ENCODE measurements around the gene PPP6R1. TPM values are rescaled to one million over a fixed set of nuclear protein-coding genes. Genes with fewer than 3 reads are reported as not detected.
A peak's percentile ranks its signal among the peaks of the same experiment; 100 is the strongest.

Gene PPP6R1
- polyA plus RNA-seq, 1 of the 3 experiments (the other 2 are of a cell fraction) = 47.8 TPM

DNA sequence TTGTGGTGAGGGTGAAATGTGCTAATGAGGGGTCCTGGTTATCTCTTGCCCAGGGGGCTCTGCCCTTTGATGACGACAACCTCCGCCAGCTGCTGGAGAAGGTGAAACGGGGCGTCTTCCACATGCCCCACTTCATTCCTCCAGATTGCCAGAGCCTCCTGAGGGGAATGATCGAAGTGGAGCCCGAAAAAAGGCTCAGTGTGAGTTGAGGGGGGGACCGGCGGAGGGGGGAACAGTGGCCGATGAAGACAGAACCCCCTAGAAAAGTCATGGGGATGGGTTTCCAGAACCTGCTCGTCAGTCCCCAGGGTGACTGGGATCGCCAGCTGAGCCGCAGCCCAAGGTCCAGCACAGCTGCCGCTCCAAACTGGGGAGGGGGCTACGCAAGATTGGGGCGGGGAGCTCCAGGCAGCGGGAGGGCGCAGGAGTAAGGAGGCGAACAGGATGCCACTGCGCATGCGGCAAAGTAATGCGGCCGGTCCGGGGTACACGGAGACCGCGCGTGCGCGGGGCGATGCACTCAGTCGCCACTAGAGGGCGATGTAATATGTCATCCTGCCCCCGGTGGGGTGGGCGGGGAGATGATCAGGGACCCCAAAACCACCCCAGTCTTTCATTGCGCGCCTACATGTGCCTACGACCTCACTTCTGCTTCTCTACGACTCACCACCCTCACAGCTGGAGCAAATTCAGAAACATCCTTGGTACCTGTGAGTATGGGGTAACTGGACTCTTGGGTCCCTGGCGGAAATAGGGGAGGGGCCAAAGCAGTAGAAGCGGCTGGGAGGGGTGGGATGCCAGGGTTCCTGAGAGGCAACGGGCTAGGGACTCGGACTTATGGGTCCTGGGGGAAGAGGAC is 42.9 kb upstream of the PPP6R1 start (continued):
- TF ChIP-seq, protein P1, sequence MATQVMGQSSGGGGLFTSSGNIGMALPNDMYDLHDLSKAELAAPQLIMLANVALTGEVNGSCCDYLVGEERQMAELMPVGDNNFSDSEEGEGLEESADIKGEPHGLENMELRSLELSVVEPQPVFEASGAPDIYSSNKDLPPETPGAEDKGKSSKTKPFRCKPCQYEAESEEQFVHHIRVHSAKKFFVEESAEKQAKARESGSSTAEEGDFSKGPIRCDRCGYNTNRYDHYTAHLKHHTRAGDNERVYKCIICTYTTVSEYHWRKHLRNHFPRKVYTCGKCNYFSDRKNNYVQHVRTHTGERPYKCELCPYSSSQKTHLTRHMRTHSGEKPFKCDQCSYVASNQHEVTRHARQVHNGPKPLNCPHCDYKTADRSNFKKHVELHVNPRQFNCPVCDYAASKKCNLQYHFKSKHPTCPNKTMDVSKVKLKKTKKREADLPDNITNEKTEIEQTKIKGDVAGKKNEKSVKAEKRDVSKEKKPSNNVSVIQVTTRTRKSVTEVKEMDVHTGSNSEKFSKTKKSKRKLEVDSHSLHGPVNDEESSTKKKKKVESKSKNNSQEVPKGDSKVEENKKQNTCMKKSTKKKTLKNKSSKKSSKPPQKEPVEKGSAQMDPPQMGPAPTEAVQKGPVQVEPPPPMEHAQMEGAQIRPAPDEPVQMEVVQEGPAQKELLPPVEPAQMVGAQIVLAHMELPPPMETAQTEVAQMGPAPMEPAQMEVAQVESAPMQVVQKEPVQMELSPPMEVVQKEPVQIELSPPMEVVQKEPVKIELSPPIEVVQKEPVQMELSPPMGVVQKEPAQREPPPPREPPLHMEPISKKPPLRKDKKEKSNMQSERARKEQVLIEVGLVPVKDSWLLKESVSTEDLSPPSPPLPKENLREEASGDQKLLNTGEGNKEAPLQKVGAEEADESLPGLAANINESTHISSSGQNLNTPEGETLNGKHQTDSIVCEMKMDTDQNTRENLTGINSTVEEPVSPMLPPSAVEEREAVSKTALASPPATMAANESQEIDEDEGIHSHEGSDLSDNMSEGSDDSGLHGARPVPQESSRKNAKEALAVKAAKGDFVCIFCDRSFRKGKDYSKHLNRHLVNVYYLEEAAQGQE (IDR thresholded peaks at IDR 0.05; ENCODE audit: low read depth, low read length) = no peak
- no peak for TF ChIP-seq FOSL2 (IDR thresholded peaks at IDR 0.05; ENCODE audit: borderline replicate concordance, low read depth)
- peak; percentile 79 for TF ChIP-seq SMC3 (IDR thresholded peaks at IDR 0.05; ENCODE audit: low read depth, low read length)

DNA sequence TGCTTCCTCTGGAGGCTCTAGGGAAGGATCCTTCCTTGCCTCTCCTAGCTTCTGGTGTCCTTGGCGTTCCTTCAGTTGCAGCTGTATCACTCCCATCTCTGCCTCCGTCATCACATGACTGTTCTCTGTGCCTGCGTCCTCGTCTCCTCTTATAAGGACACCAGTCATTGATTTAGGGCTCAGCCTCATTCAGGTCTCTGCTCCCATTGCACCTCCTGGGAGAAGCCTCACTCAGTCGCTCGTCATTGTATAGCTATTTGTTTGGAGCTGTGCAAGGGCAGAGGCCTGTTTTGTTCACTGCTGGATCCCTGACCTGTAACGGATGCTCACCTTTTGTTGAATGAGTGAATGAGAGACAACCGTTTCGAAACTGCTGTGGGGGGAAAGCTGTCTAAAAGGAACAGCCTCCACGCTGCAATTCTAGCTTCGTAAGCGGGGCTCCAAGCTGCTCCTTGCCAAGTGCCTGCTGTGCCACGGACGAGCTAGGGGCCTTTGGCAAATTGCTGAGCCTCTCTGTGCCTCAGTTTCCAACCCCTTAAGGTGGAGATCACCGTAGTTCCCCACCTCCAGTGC is 42.2 kb upstream of the PPP6R1 start:
- peak overlapping the region; percentile 68; the same call in 1 of the 2 replicates for H2AFZ ChIP-seq (ENCODE audit: low read depth)
- ChIA-PET POLR2A (interaction anchor here (1.7 to 2.1 kb wide), 2 partner anchors 9 to 106 kb away, joined by 4 to 8 read pairs; partner anchors contain the start of gene UBE2S), CTCF (interaction anchor here (0.6 to 3.3 kb wide), 52 partner anchors 9 to 331 kb away, joined by 3 to 46 read pairs (median 5); partner anchors contain the start of genes COX6B2, GARIN5B, HSPBP1 and PPP6R1)

DNA sequence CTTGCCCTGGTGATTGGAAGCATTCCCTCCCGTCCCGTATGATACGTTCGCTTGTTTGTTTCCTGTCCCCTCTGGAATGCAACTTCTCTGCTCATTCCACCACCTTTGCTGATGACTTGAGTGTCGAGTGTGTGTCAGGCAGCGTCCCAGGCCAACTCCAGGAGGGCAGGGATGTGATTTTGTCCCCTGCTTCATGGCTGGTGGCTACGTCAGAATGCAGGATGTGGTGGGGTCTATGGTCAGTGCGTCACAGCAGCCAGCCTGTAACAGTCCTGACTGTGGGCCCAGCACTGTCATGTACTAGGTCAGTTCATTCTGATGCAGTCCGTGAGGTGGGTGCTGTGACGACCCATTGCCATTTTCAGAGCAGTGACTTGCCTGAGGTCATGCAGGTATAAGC is 41.2 kb upstream of the PPP6R1 start:
- no peak for DNase-seq
- CTCF ChIA-PET = interaction anchor here (1.1 kb wide), 1 partner anchor 110 kb away, joined by 4 read pairs; no protein-coding TSS in a partner anchor
- Histone ChIP-seq H3K36me3 (replicated peaks in 1 of 2; ENCODE audit: control insufficient read depth in 1 of 2, insufficient read depth in 2 of 2, low read length in 1 of 2) (peaks cover 3 to 24% of the 10 kb centered on the region in 2 experiments), H3K27me3 (ENCODE audit: insufficient read depth) (no peaks in the 10 kb centered on the region), H3K4me2 (no peak overlapping the region), H3K4me3 (ENCODE audit: low read depth in 2 of 2, low read length in 1 of 2) (no peak overlapping the region), H3K27ac (ENCODE audit: low read depth in 2 of 2, low read length in 1 of 2) (no peak overlapping the region), H3K79me2 (ENCODE audit: insufficient read depth) (no peaks in the 10 kb centered on the region), H3F3A (replicated peaks; ENCODE audit: insufficient read depth) (no peaks in the 10 kb centered on the region), H3K9me3 (no peaks in the 10 kb centered on the region), H3K4me1 (ENCODE audit: control insufficient read depth in 1 of 2, insufficient read depth in 2 of 2, low read depth in 1 of 2, low read length in 1 of 2) (peaks cover 0 to 8% of the 10 kb centered on the region in 2 experiments; a peak in 1 of 4 replicates), H3K9ac (no peak overlapping the region), H2AFZ (ENCODE audit: low read depth) (no peak overlapping the region), H4K20me1 (ENCODE audit: insufficient read depth) (no peaks in the 10 kb centered on the region), H3K9me2 (no peaks in the 10 kb centered on the region)
- POLR2A ChIA-PET = no interaction called here
- 97% methylated on average over 10 of the region's 10 CpGs for WGBS (ENCODE audit: low lambda C conversion rate)
- TF ChIP-seq RXRA (IDR thresholded peaks at IDR 0.05; ENCODE audit: borderline replicate concordance, low read depth) (no peak), EZH2phosphoT487 (IDR thresholded peaks at IDR 0.05; ENCODE audit: borderline replicate concordance, low read depth) (no peak), GATA2 (CRISPR knock-in tag; IDR thresholded peaks at IDR 0.05) (no peak), SMC3 (IDR thresholded peaks at IDR 0.05; ENCODE audit: low read depth, low read length) (no peak), RAD21 (IDR thresholded peaks at IDR 0.05; ENCODE audit: low read length) (no peak), JUND (IDR thresholded peaks at IDR 0.05) (no peak), RCOR1 (IDR thresholded peaks at IDR 0.05; ENCODE audit: low read length) (no peak)
- TF ChIP-seq, protein P2, sequence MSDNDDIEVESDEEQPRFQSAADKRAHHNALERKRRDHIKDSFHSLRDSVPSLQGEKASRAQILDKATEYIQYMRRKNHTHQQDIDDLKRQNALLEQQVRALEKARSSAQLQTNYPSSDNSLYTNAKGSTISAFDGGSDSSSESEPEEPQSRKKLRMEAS (IDR thresholded peaks at IDR 0.05; ENCODE audit: low read depth) = no peak
- TF ChIP-seq, protein P3, sequence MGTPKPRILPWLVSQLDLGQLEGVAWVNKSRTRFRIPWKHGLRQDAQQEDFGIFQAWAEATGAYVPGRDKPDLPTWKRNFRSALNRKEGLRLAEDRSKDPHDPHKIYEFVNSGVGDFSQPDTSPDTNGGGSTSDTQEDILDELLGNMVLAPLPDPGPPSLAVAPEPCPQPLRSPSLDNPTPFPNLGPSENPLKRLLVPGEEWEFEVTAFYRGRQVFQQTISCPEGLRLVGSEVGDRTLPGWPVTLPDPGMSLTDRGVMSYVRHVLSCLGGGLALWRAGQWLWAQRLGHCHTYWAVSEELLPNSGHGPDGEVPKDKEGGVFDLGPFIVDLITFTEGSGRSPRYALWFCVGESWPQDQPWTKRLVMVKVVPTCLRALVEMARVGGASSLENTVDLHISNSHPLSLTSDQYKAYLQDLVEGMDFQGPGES (IDR thresholded peaks at IDR 0.05; ENCODE audit: low read depth, low read length) = no peak
- TF ChIP-seq, protein P4, sequence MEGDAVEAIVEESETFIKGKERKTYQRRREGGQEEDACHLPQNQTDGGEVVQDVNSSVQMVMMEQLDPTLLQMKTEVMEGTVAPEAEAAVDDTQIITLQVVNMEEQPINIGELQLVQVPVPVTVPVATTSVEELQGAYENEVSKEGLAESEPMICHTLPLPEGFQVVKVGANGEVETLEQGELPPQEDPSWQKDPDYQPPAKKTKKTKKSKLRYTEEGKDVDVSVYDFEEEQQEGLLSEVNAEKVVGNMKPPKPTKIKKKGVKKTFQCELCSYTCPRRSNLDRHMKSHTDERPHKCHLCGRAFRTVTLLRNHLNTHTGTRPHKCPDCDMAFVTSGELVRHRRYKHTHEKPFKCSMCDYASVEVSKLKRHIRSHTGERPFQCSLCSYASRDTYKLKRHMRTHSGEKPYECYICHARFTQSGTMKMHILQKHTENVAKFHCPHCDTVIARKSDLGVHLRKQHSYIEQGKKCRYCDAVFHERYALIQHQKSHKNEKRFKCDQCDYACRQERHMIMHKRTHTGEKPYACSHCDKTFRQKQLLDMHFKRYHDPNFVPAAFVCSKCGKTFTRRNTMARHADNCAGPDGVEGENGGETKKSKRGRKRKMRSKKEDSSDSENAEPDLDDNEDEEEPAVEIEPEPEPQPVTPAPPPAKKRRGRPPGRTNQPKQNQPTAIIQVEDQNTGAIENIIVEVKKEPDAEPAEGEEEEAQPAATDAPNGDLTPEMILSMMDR (IDR thresholded peaks at IDR 0.05) = no peak

More for the DNA sequence above, 42.2 kb upstream of the PPP6R1 start:
- H3K9me2 ChIP-seq = no peaks in the 10 kb centered on the region
- H3K36me3 ChIP-seq (replicated peaks in 1 of 2; ENCODE audit: control insufficient read depth in 1 of 2, insufficient read depth in 2 of 2, low read length in 1 of 2) = peaks cover 6 to 28% of the 10 kb centered on the region in 2 experiments
- DNase-seq = no peak
- H3K4me1 ChIP-seq (ENCODE audit: control insufficient read depth in 1 of 2, insufficient read depth in 2 of 2, low read depth in 1 of 2, low read length in 1 of 2) = peaks cover 0 to 8% of the 10 kb centered on the region in 2 experiments; a peak in 1 of 4 replicates
- H3K27me3 ChIP-seq (ENCODE audit: insufficient read depth) = no peaks in the 10 kb centered on the region
- no peak overlapping the region for H3K4me3 ChIP-seq (ENCODE audit: low read depth in 2 of 2, low read length in 1 of 2)
- H3F3A ChIP-seq (replicated peaks; ENCODE audit: insufficient read depth) = no peaks in the 10 kb centered on the region
- WGBS (ENCODE audit: low lambda C conversion rate) = 89% methylated on average over 12 of the region's 15 CpGs
- no peaks in the 10 kb centered on the region for H3K9me3 ChIP-seq
- H3K4me2 ChIP-seq = no peak overlapping the region
- no peak overlapping the region for H3K27ac ChIP-seq (ENCODE audit: low read depth in 2 of 2, low read length in 1 of 2)
- TF ChIP-seq GATA2 (CRISPR knock-in tag; IDR thresholded peaks at IDR 0.05) (no peak), TAF1 (IDR thresholded peaks at IDR 0.05; ENCODE audit: borderline replicate concordance, low read depth, low read length) (no peak), MXI1 (IDR thresholded peaks at IDR 0.05; ENCODE audit: low read depth, low read length) (no peak), RCOR1 (IDR thresholded peaks at IDR 0.05; ENCODE audit: low read length) (no peak)
- TF ChIP-seq, protein P5, sequence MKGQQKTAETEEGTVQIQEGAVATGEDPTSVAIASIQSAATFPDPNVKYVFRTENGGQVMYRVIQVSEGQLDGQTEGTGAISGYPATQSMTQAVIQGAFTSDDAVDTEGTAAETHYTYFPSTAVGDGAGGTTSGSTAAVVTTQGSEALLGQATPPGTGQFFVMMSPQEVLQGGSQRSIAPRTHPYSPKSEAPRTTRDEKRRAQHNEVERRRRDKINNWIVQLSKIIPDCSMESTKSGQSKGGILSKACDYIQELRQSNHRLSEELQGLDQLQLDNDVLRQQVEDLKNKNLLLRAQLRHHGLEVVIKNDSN (IDR thresholded peaks at IDR 0.05; ENCODE audit: borderline replicate concordance, low read depth) = no peak
- H3K9ac ChIP-seq = no peak overlapping the region
- no peaks in the 10 kb centered on the region for H4K20me1 ChIP-seq (ENCODE audit: insufficient read depth)
- H3K79me2 ChIP-seq (ENCODE audit: insufficient read depth) = no peaks in the 10 kb centered on the region

Data from SK-N-SH (cell line).